Measurements from ENCODE around the gene FTCD.
"Not testable (repeated sequence)": the region's sequence is repeated elsewhere in the genome, so short reads cannot be mapped to it uniquely, and the experiment has no call there.

Gene FTCD

GRCh38 chr21:46171996-46172862 is 16.9 kb upstream of the FTCD start:
- no peak for DNase-seq (ENCODE audit: low read depth in 1 of 2, low spot score in 1 of 2)

GRCh38 chr21:46171585-46171984 is 16.2 kb upstream of the FTCD start:
- no peak for DNase-seq (ENCODE audit: low read depth in 1 of 2, low spot score in 1 of 2)

- not testable (repeated sequence) for DNase-seq (ENCODE audit: low read depth in 1 of 2, low spot score in 1 of 2)
These were observed 15.2 kb upstream of the FTCD start for GRCh38 chr21:46170436-46171193.

GRCh38 chr21:46168659-46169386 is 13.4 kb upstream of the FTCD start:
- no peak for DNase-seq (ENCODE audit: low read depth in 1 of 2, low spot score in 1 of 2)

- DNase-seq (ENCODE audit: low read depth in 1 of 2, low spot score in 1 of 2): no peak
These were observed 12.9 kb upstream of the FTCD start for GRCh38 chr21:46168238-46168637.

- no peak for DNase-seq (ENCODE audit: low read depth in 1 of 2, low spot score in 1 of 2)
These were observed 9.7 kb upstream of the FTCD start for GRCh38 chr21:46165098-46165497.

- DNase-seq (ENCODE audit: low read depth in 1 of 2, low spot score in 1 of 2): no peak
These were observed 8.0 kb upstream of the FTCD start for GRCh38 chr21:46163380-46163779.

GRCh38 chr21:46161633-46162592 is 6.5 kb upstream of the FTCD start:
- DNase-seq (ENCODE audit: low read depth in 1 of 2, low spot score in 1 of 2): no peak

- no peak for DNase-seq (ENCODE audit: low read depth in 1 of 2, low spot score in 1 of 2)
These were observed 5.7 kb upstream of the FTCD start for GRCh38 chr21:46160907-46161632.

- no peak for DNase-seq (ENCODE audit: low read depth in 1 of 2, low spot score in 1 of 2)
These were observed 5.2 kb upstream of the FTCD start for GRCh38 chr21:46160657-46160906.

GRCh38 chr21:46159841-46160656 is 4.7 kb upstream of the FTCD start:
- no peak for DNase-seq (ENCODE audit: low read depth in 1 of 2, low spot score in 1 of 2)

GRCh38 chr21:46159390-46159789 is 4.0 kb upstream of the FTCD start:
- no peak for DNase-seq (ENCODE audit: low read depth in 1 of 2, low spot score in 1 of 2)

GRCh38 chr21:46158666-46159300 is 3.4 kb upstream of the FTCD start:
- no peak for DNase-seq (ENCODE audit: low read depth in 1 of 2, low spot score in 1 of 2)

GRCh38 chr21:46157987-46158451 is 2.6 kb upstream of the FTCD start:
- DNase-seq (ENCODE audit: low read depth in 1 of 2, low spot score in 1 of 2): no peak

GRCh38 chr21:46157396-46157986 is 2.1 kb upstream of the FTCD start:
- no peak for DNase-seq (ENCODE audit: low read depth in 1 of 2, low spot score in 1 of 2)

GRCh38 chr21:46156678-46157077 is 1.3 kb upstream of the FTCD start:
- DNase-seq (ENCODE audit: low read depth in 1 of 2, low spot score in 1 of 2): no peak

GRCh38 chr21:46156378-46156645 is 933 bp upstream of the FTCD start:
- DNase-seq (ENCODE audit: low read depth in 1 of 2, low spot score in 1 of 2): no peak

GRCh38 chr21:46154955-46155513 is 345 bp downstream of the FTCD start:
- no peak for DNase-seq (ENCODE audit: low read depth in 1 of 2, low spot score in 1 of 2)
